ENCODE results near the gene LEFTY2.

Gene LEFTY2

GRCh38 chr1:225911191-225912130 is 29.6 kb downstream of the LEFTY2 start:
- no peak overlapping the region for H3K4me3 ChIP-seq (ENCODE audit: low read depth, low read length)
- TF ChIP-seq CTCF (IDR thresholded peaks at IDR 0.05; ENCODE audit: low read depth, low read length) = no peak
- DNase-seq = no peak

GRCh38 chr1:225909477-225909876 is 31.5 kb downstream of the LEFTY2 start:
- no peak for DNase-seq

More at GRCh38 chr1:225911191-225912130, 29.6 kb downstream of the LEFTY2 start:
- H3K9me3 ChIP-seq (ENCODE audit: severe bottlenecking) = no peaks in the 10 kb centered on the region
- no peaks in the 10 kb centered on the region for H3K36me3 ChIP-seq
- H3K27me3 ChIP-seq (ENCODE audit: insufficient read depth, low read depth, severe bottlenecking) = no peaks in the 10 kb centered on the region
- no peak overlapping the region for H3K27ac ChIP-seq

GRCh38 chr1:225908773-225909172 is 32.2 kb downstream of the LEFTY2 start:
- Histone ChIP-seq H3K9me3 (ENCODE audit: severe bottlenecking) (no peaks in the 10 kb centered on the region), H3K36me3 (no peaks in the 10 kb centered on the region), H3K27ac (no peak overlapping the region), H3K27me3 (ENCODE audit: insufficient read depth, low read depth, severe bottlenecking) (no peaks in the 10 kb centered on the region), H3K4me3 (ENCODE audit: low read depth, low read length) (no peak overlapping the region)
- no peak for TF ChIP-seq CTCF (IDR thresholded peaks at IDR 0.05; ENCODE audit: low read depth, low read length)
- no peak for DNase-seq

More at GRCh38 chr1:225909477-225909876, 31.5 kb downstream of the LEFTY2 start:
- no peak for TF ChIP-seq CTCF (IDR thresholded peaks at IDR 0.05; ENCODE audit: low read depth, low read length)
- H3K36me3 ChIP-seq = no peaks in the 10 kb centered on the region
- no peaks in the 10 kb centered on the region for H3K9me3 ChIP-seq (ENCODE audit: severe bottlenecking)
- no peaks in the 10 kb centered on the region for H3K27me3 ChIP-seq (ENCODE audit: insufficient read depth, low read depth, severe bottlenecking)
- H3K4me3 ChIP-seq (ENCODE audit: low read depth, low read length) = no peak overlapping the region
- H3K27ac ChIP-seq = no peak overlapping the region

GRCh38 chr1:225908013-225908640 is 32.9 kb downstream of the LEFTY2 start:
- H3K4me3 ChIP-seq (ENCODE audit: low read depth, low read length) = no peak overlapping the region
- DNase-seq = no peak
- H3K27me3 ChIP-seq (ENCODE audit: insufficient read depth, low read depth, severe bottlenecking) = no peaks in the 10 kb centered on the region
- no peak for TF ChIP-seq CTCF (IDR thresholded peaks at IDR 0.05; ENCODE audit: low read depth, low read length)
- no peak overlapping the region for H3K27ac ChIP-seq
- no peaks in the 10 kb centered on the region for H3K36me3 ChIP-seq
- H3K9me3 ChIP-seq (ENCODE audit: severe bottlenecking) = no peaks in the 10 kb centered on the region

GRCh38 chr1:225907341-225907740 is 33.7 kb downstream of the LEFTY2 start:
- no peaks in the 10 kb centered on the region for H3K36me3 ChIP-seq
- DNase-seq = no peak
- no peaks in the 10 kb centered on the region for H3K27me3 ChIP-seq (ENCODE audit: insufficient read depth, low read depth, severe bottlenecking)
- no peak overlapping the region for H3K4me3 ChIP-seq (ENCODE audit: low read depth, low read length)
- H3K27ac ChIP-seq = no peak overlapping the region
- TF ChIP-seq CTCF (IDR thresholded peaks at IDR 0.05; ENCODE audit: low read depth, low read length) = no peak
- no peaks in the 10 kb centered on the region for H3K9me3 ChIP-seq (ENCODE audit: severe bottlenecking)

Measured in WERI-Rb-1 (cell line).